Mesenchymal stem cell (in vitro differentiated cells and primary cell): ENCODE measurements around the gene ATP6V1G2.

Experiments used
- DNase-seq: peaks from one replicate; pipeline ENCODE4 v3.0.0-alpha.2; 2013
- H2AFZ ChIP-seq: one replicate; pipeline ENCODE4 v1.6.1; 2013; ENCODE audit warnings: low read depth, mild to moderate bottlenecking, control low read depth, inconsistent platforms, low read length, moderate library complexity
- H2AK5ac ChIP-seq: 2 replicates; pipeline ENCODE4 v1.6.1; 2013; ENCODE audit warnings: low read length, moderate library complexity, mild to moderate bottlenecking, inconsistent platforms; ENCODE audit not compliant: severe bottlenecking
- H2BK120ac ChIP-seq: one replicate; pipeline ENCODE4 v1.6.1; 2013; ENCODE audit warnings: low read depth, mild to moderate bottlenecking, inconsistent platforms, low read length, moderate library complexity
- H2BK12ac ChIP-seq, 2 experiments: one replicate each; pipeline ENCODE4 v1.6.1; 2013; ENCODE audit warnings: inconsistent platforms in 2 of 2, low read length in 2 of 2, mild to moderate bottlenecking in 2 of 2, moderate library complexity in 2 of 2, control low read depth in 1 of 2
- H2BK15ac ChIP-seq: one replicate; pipeline ENCODE4 v1.6.1; 2013; ENCODE audit warnings: mild to moderate bottlenecking, low read depth, inconsistent platforms; ENCODE audit not compliant: poor library complexity, severe bottlenecking
- H2BK5ac ChIP-seq: 2 replicates; pipeline ENCODE4 v1.6.1; 2013; ENCODE audit warnings: low read depth, mild to moderate bottlenecking, low read length, control low read depth, inconsistent platforms; ENCODE audit not compliant: poor library complexity, severe bottlenecking
- H3K14ac ChIP-seq, 2 experiments: one replicate each; pipeline ENCODE4 v1.6.1; 2013; ENCODE audit warnings: inconsistent platforms in 2 of 2, low read length in 2 of 2, control low read depth in 1 of 2, mild to moderate bottlenecking in 1 of 2, moderate library complexity in 1 of 2
- H3K18ac ChIP-seq, 2 experiments: one replicate each; pipeline ENCODE4 v1.6.1; 2013; ENCODE audit warnings: inconsistent platforms in 2 of 2, low read length in 2 of 2, control low read depth in 1 of 2, low read depth in 1 of 2, mild to moderate bottlenecking in 1 of 2
- H3K23ac ChIP-seq, 2 experiments: one replicate each; pipeline ENCODE4 v1.6.1; 2013; ENCODE audit warnings: inconsistent platforms in 2 of 2, low read length in 2 of 2, mild to moderate bottlenecking in 2 of 2, moderate library complexity in 2 of 2, control low read depth in 1 of 2
- H3K27ac ChIP-seq: 2 replicates; pipeline ENCODE4 v1.5.1; 2013; ENCODE audit warnings: mild to moderate bottlenecking, moderate library complexity, low read length, control low read depth, inconsistent platforms; ENCODE audit not compliant: poor library complexity, severe bottlenecking
- H3K27me3 ChIP-seq, 2 experiments: 2 replicates each; pipeline versions ENCODE4 v1.6.1 to v1.7.0; 2013; ENCODE audit warnings: low read length in 2 of 2, mild to moderate bottlenecking in 2 of 2, moderate library complexity in 2 of 2, control low read depth in 1 of 2, inconsistent platforms in 1 of 2; ENCODE audit not compliant: control insufficient read depth in 1 of 2, insufficient read depth in 1 of 2
- H3K36me3 ChIP-seq, 2 experiments: 2 replicates each; pipeline versions ENCODE4 v1.6.1 to v1.7.0; 2013; ENCODE audit warnings: low read length in 2 of 2, control low read depth in 1 of 2, inconsistent platforms in 1 of 2, low read depth in 1 of 2, mild to moderate bottlenecking in 1 of 2; ENCODE audit not compliant: insufficient read depth in 2 of 2, control insufficient read depth in 1 of 2
- H3K4ac ChIP-seq, 2 experiments: one replicate each; pipeline ENCODE4 v1.6.1; 2013; ENCODE audit warnings: inconsistent platforms in 2 of 2, low read length in 2 of 2, mild to moderate bottlenecking in 2 of 2, moderate library complexity in 2 of 2, control low read depth in 1 of 2, low read depth in 1 of 2
- H3K4me1 ChIP-seq: 2 replicates; pipeline ENCODE4 v1.6.1; 2013; ENCODE audit warnings: low read depth, low read length, control low read depth; ENCODE audit not compliant: control insufficient read depth, insufficient read depth
- H3K4me2 ChIP-seq: 2 replicates; pipeline ENCODE4 v1.6.1; 2013; ENCODE audit warnings: low read length, mild to moderate bottlenecking, inconsistent platforms; ENCODE audit not compliant: poor library complexity, severe bottlenecking
- H3K4me3 ChIP-seq, 2 experiments: 2 replicates each; pipeline versions ENCODE4 v1.5.1 to v1.7.0; 2013; ENCODE audit warnings: low read length in 2 of 2, mild to moderate bottlenecking in 2 of 2, control low read depth in 1 of 2, low read depth in 1 of 2; ENCODE audit not compliant: insufficient read depth in 1 of 2
- H3K79me1 ChIP-seq: replicated peaks from 2 replicates; pipeline ENCODE4 v1.6.1; 2013; ENCODE audit warnings: mild to moderate bottlenecking, control low read depth, low read length, inconsistent platforms; ENCODE audit not compliant: poor library complexity, severe bottlenecking
- H3K9ac ChIP-seq: 2 replicates; pipeline ENCODE4 v1.7.0; 2013; ENCODE audit warnings: mild to moderate bottlenecking, low read length, moderate library complexity
- H3K9me3 ChIP-seq: 2 replicates; pipeline ENCODE4 v1.7.0; 2013; ENCODE audit warnings: mild to moderate bottlenecking, low read length; ENCODE audit not compliant: control insufficient read depth
- H4K8ac ChIP-seq: one replicate; pipeline ENCODE4 v1.6.1; 2013; ENCODE audit warnings: inconsistent platforms, mild to moderate bottlenecking, low read length, moderate library complexity
- H4K91ac ChIP-seq: one replicate; pipeline ENCODE4 v1.6.1; 2013; ENCODE audit warnings: mild to moderate bottlenecking, low read length, inconsistent platforms
- WGBS: methylation state at CpG from one replicate; pipeline ENCODE4 v1.1.7; 2013; ENCODE audit warnings: mixed read lengths; 5-methylcytosine and 5-hydroxymethylcytosine counted together

ATP6V1G2 gene

GRCh38 chr6:31582230-31582643, 35.8 kb upstream of the ATP6V1G2 start, which contains the start of gene LTB:
Gene LTB (minus strand): TSS chr6:31582424. CDS start chr6:31582417, 7 bp downstream.
- peak within 1 kb of the TSS; percentile 11 to 95 for H3K18ac ChIP-seq
- no peak for DNase-seq
- peak within 1 kb of the TSS; percentile 64 for H3K4me2 ChIP-seq
- H2BK120ac ChIP-seq, result no peak within 1 kb of the TSS
- peak within 1 kb of the TSS in 1 of 2 experiments; percentile 95 for H3K14ac ChIP-seq
- peak within 1 kb of the TSS; percentile 97 for H4K8ac ChIP-seq
- H3K4me3 ChIP-seq, result peak within 1 kb of the TSS; percentile 78 to 97
- peaks cover 24% of the 10 kb centered on the region for H3K4me1 ChIP-seq
- peak within 1 kb of the TSS; percentile 94 for H3K9ac ChIP-seq
- H3K36me3 ChIP-seq, result no peaks in the 10 kb centered on the region
- peaks cover 10% of the 10 kb centered on the region for H3K79me1 ChIP-seq
- no peak within 1 kb of the TSS for H4K91ac ChIP-seq
- no peak within 1 kb of the TSS for H2BK5ac ChIP-seq
- H3K23ac ChIP-seq, result peak within 1 kb of the TSS in 1 of 2 experiments; percentile 87
- H2BK12ac ChIP-seq, result peak within 1 kb of the TSS in 1 of 2 experiments; percentile 55
- H2BK15ac ChIP-seq, result no peak within 1 kb of the TSS
- H2AFZ ChIP-seq, result peak within 1 kb of the TSS; percentile 87
- no peaks in the 10 kb centered on the region for H3K9me3 ChIP-seq
- peak within 1 kb of the TSS; percentile 27 for H2AK5ac ChIP-seq
- WGBS, result 88% methylated on average over 1 of the region's 3 CpGs
- no peak within 1 kb of the TSS for H3K27ac ChIP-seq
- peaks cover 0 to 8% of the 10 kb centered on the region in 2 experiments for H3K27me3 ChIP-seq
- peak within 1 kb of the TSS; percentile 85 to 87 for H3K4ac ChIP-seq

- Histone ChIP-seq H3K4ac (peak overlapping the region; percentile 85 to 87), H3K4me1 (peaks cover 23% of the 10 kb centered on the region), H3K14ac (peak overlapping the region in 1 of 2 experiments; percentile 95)
These were observed 35.2 kb upstream of the ATP6V1G2 start for GRCh38 chr6:31581434-31582229.

GRCh38 chr6:31580807-31581433, 34.5 kb upstream of the ATP6V1G2 start:
- H3K23ac ChIP-seq, result peak overlapping the region in 1 of 2 experiments; percentile 87
- under 1% methylated on average over 60 of the region's 62 CpGs for WGBS
- peak overlapping the region; percentile 41 for H3K27ac ChIP-seq
- peak overlapping the region; percentile 82 for H2BK120ac ChIP-seq
- peaks cover 0 to 5% of the 10 kb centered on the region in 2 experiments for H3K27me3 ChIP-seq
- peaks cover 22% of the 10 kb centered on the region for H3K4me1 ChIP-seq
- peak overlapping the region; percentile 85 to 87 for H3K4ac ChIP-seq
- H2AFZ ChIP-seq, result peak overlapping the region; percentile 87
- peak overlapping the region; percentile 97 for H4K8ac ChIP-seq
- peak; percentile 85 for DNase-seq
- H3K36me3 ChIP-seq, result no peaks in the 10 kb centered on the region
- H2BK15ac ChIP-seq, result peak overlapping the region; percentile 71
- H3K9me3 ChIP-seq, result no peaks in the 10 kb centered on the region
- peak overlapping the region; percentile 81 for H4K91ac ChIP-seq
- peak overlapping the region in 1 of 2 experiments; percentile 95 for H3K14ac ChIP-seq
- H2AK5ac ChIP-seq, result no peak overlapping the region
- H2BK5ac ChIP-seq, result no peak overlapping the region
- H3K4me3 ChIP-seq, result peak overlapping the region; percentile 78 to 97
- peak overlapping the region; percentile 64 for H3K4me2 ChIP-seq
- peak overlapping the region; percentile 94 for H3K9ac ChIP-seq
- H3K18ac ChIP-seq, result peak overlapping the region; percentile 85 to 95
- peak overlapping the region; percentile 54 to 77 for H2BK12ac ChIP-seq
- peaks cover 10% of the 10 kb centered on the region for H3K79me1 ChIP-seq

More at GRCh38 chr6:31581434-31582229, 35.2 kb upstream of the ATP6V1G2 start:
- Histone ChIP-seq H3K4me2 (peak overlapping the region; percentile 64), H2BK120ac (no peak overlapping the region), H3K9ac (peak overlapping the region; percentile 94), H2AK5ac (peak overlapping the region; percentile 27), H4K91ac (no peak overlapping the region), H3K36me3 (no peaks in the 10 kb centered on the region), H3K18ac (peak overlapping the region; percentile 11 to 95), H2AFZ (peak overlapping the region; percentile 87), H2BK12ac (peak overlapping the region in 1 of 2 experiments; percentile 54), H3K4me3 (peak overlapping the region; percentile 78 to 97), H2BK5ac (no peak overlapping the region), H3K23ac (peak overlapping the region in 1 of 2 experiments; percentile 87), H2BK15ac (no peak overlapping the region), H4K8ac (peak overlapping the region; percentile 97), H3K27me3 (peaks cover 0 to 8% of the 10 kb centered on the region in 2 experiments), H3K79me1 (peaks cover 10% of the 10 kb centered on the region), H3K9me3 (no peaks in the 10 kb centered on the region), H3K27ac (no peak overlapping the region)
- no peak for DNase-seq
- 34% methylated on average over 21 of the region's 21 CpGs for WGBS

- H3K27me3 ChIP-seq, result peaks cover 0 to 2% of the 10 kb centered on the region in 2 experiments
- peak overlapping the region in 1 of 2 experiments; percentile 6 for H3K4ac ChIP-seq
These were observed 34.0 kb upstream of the ATP6V1G2 start for GRCh38 chr6:31580438-31580740.

More at GRCh38 chr6:31580438-31580740, 34.0 kb upstream of the ATP6V1G2 start:
- Histone ChIP-seq H2BK120ac (peak overlapping the region; percentile 75), H3K4me2 (peak overlapping the region; percentile 64), H2AFZ (peak overlapping the region; percentile 66), H3K23ac (no peak overlapping the region), H2AK5ac (no peak overlapping the region), H3K79me1 (peaks cover 10% of the 10 kb centered on the region), H2BK12ac (peak overlapping the region; percentile 37 to 77), H3K27ac (no peak overlapping the region), H3K18ac (peak overlapping the region in 1 of 2 experiments; percentile 85), H2BK5ac (no peak overlapping the region), H4K8ac (peak overlapping the region; percentile 97), H3K4me1 (peaks cover 22% of the 10 kb centered on the region), H3K9ac (peak overlapping the region; percentile 94), H3K4me3 (peak overlapping the region; percentile 78 to 97), H4K91ac (peak overlapping the region; percentile 81), H3K9me3 (no peaks in the 10 kb centered on the region), H2BK15ac (peak overlapping the region; percentile 35), H3K36me3 (no peaks in the 10 kb centered on the region), H3K14ac (peak overlapping the region in 1 of 2 experiments; percentile 68)
- DNase-seq, result no peak
- 73% methylated on average over 11 of the region's 11 CpGs for WGBS
